HG03039 (cell line): ENCODE data around the gene CACNA1H.
"Not testable (repeated sequence)": the region's sequence is repeated elsewhere in the genome, so short reads cannot be mapped to it uniquely, and the experiment has no call there.

Experiments used
- ATAC-seq: cut with Tn5 transposase; IDR thresholded peaks from one replicate; pipeline ENCODE4 v1.9.1; 2021; ENCODE audit warnings: mild to moderate bottlenecking, moderate library complexity; ENCODE audit not compliant: unreplicated experiment

Gene CACNA1H

GRCh38 chr16:1243363-1243762 lies 90.5 kb downstream of the CACNA1H start:
- ATAC-seq, result not testable (repeated sequence)

- not testable (repeated sequence) for ATAC-seq
Measured at GRCh38 chr16:1243907-1244850, 91.3 kb downstream of the CACNA1H start.

- no peak for ATAC-seq
Measured at GRCh38 chr16:1244881-1245280, 92.0 kb downstream of the CACNA1H start.

- no peak for ATAC-seq
Measured at GRCh38 chr16:1245452-1246020, 92.6 kb downstream of the CACNA1H start.

- ATAC-seq, result not testable (repeated sequence)
Measured at GRCh38 chr16:1247903-1248537, 95.1 kb downstream of the CACNA1H start.

GRCh38 chr16:1249031-1249755 lies 96.3 kb downstream of the CACNA1H start:
- ATAC-seq, result not testable (repeated sequence)

GRCh38 chr16:1253701-1254364 lies 100.9 kb downstream of the CACNA1H start:
- ATAC-seq, result not testable (repeated sequence)

GRCh38 chr16:1254821-1255220 lies 101.9 kb downstream of the CACNA1H start:
- not testable (repeated sequence) for ATAC-seq

GRCh38 chr16:1255276-1256122 lies 102.6 kb downstream of the CACNA1H start, which contains the start of gene TPSD1:
Gene TPSD1, plus strand, starts transcription at chr16:1256069. Its CDS starts 212 bp downstream, at chr16:1256281.
- not testable (repeated sequence) for ATAC-seq

GRCh38 chr16:1256296-1256873 lies 103.5 kb downstream of the CACNA1H start:
- not testable (repeated sequence) for ATAC-seq

GRCh38 chr16:1256874-1257322 lies 104.0 kb downstream of the CACNA1H start:
- ATAC-seq, result no peak

GRCh38 chr16:1257561-1258224 lies 104.8 kb downstream of the CACNA1H start:
- ATAC-seq, result no peak

GRCh38 chr16:1258225-1258600 lies 105.3 kb downstream of the CACNA1H start:
- ATAC-seq, result no peak

GRCh38 chr16:1258906-1259759 lies 106.2 kb downstream of the CACNA1H start:
- no peak for ATAC-seq

GRCh38 chr16:1259760-1260068 lies 106.8 kb downstream of the CACNA1H start:
- ATAC-seq, result no peak

GRCh38 chr16:1260101-1260680 lies 107.3 kb downstream of the CACNA1H start:
- no peak for ATAC-seq

GRCh38 chr16:1261131-1261892 lies 108.4 kb downstream of the CACNA1H start:
- no peak for ATAC-seq
